IPS DF 6.9 (cell line): Measurements from ENCODE around the gene MUS81.
"Not testable (repeated sequence)": the region's sequence is repeated elsewhere in the genome, so short reads cannot be mapped to it uniquely, and the experiment has no call there.

Source experiments
- DNase-seq: peaks from one replicate; pipeline ENCODE4 v3.0.0-alpha.2; 2013; ENCODE audit warnings: low read depth, low spot score
- H3K27ac ChIP-seq: one replicate; pipeline ENCODE4 v1.5.1; 2013; ENCODE audit warnings: low read length, control low read depth
- H3K27me3 ChIP-seq: 2 replicates; pipeline ENCODE4 v1.6.1; 2013; ENCODE audit warnings: mild to moderate bottlenecking, low read length; ENCODE audit not compliant: control insufficient read depth, insufficient read depth
- H3K36me3 ChIP-seq: 2 replicates; pipeline ENCODE4 v1.6.1; 2013; ENCODE audit warnings: low read length; ENCODE audit not compliant: control insufficient read depth, insufficient read depth
- H3K4me1 ChIP-seq: 2 replicates; pipeline ENCODE4 v1.6.1; 2013; ENCODE audit warnings: low read length; ENCODE audit not compliant: control insufficient read depth, insufficient read depth
- H3K4me3 ChIP-seq: 2 replicates; pipeline ENCODE4 v1.5.1; 2013; ENCODE audit warnings: mild to moderate bottlenecking, low read length
- H3K9me3 ChIP-seq: 2 replicates; pipeline ENCODE4 v1.6.1; 2013; ENCODE audit warnings: low read length, inconsistent platforms; ENCODE audit not compliant: control insufficient read depth, insufficient read depth
- WGBS: extraction: QIAGEN DNeasy Blood & Tissue Kit; methylation state at CpG from one replicate; pipeline ENCODE4 v1.1.7; 2013; ENCODE audit warnings: mixed read lengths, missing lambda C conversion rate; ENCODE audit not compliant: insufficient read length, insufficient coverage; 5-methylcytosine and 5-hydroxymethylcytosine counted together

Gene MUS81

DNA sequence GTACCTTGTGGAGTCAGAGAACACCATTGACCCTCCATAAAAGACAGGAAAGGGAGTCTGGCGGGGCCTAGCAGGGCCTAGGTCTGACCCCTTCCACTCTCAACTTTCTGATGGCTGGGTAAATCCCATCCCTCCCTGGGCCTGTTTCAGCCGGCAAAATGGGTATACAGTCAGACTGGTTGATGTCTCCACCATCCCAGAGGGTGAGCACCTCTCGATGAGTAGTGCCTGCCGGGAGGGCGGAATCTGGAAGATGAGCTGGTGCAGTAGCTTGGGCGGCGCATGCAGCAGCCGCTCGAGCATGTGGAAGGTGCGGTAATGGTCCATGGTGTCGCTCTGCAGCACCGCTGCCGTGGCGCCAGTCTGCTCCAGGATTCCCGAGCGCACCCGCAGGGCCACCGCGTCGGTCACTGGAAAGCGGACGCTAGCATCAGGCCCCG lies 27.5 kb downstream of the MUS81 start:
- Histone ChIP-seq H3K27me3 (peaks cover 5% of the 10 kb centered on the region; the same call in 1 of the 2 replicates), H3K36me3 (peaks cover 21% of the 10 kb centered on the region), H3K4me3 (peak overlapping the region; percentile 77), H3K9me3 (no peaks in the 10 kb centered on the region), H3K4me1 (peaks cover 10% of the 10 kb centered on the region), H3K27ac (no peak overlapping the region)
- WGBS, result no CpG with 5 or more reads among the region's 23 CpGs
- DNase-seq, result no peak

DNA sequence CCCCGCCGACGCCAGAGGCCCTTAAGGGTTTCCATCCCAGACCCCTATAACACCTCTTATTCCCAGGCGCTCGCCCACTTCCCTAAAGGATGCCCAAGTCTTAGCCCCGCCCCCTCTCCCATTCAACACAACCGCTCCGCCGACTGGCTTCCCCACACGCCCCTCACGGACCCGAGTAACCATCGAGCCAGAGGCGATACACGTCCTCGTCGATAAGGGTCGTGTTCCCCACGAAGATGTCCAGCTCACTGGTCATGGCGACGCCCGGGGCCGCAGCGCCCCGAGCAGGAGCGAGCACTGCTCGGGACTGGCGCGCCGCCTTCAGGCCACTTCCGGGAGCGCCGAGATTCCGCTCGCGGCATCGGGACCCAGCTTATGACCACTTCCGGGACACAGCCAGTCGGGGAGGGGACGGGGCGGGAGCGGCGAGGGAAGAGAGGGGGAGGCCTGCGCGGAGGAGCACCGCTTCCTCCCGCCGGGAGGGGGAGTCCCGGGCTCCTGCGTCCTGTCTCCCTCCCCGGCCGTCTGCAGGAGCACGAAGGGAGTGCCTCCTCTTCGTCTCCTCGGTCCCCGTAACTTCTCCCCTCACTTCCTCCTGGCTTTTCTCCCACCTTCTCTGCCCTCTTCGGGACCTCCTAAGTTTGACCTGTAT lies 28.1 kb downstream of the MUS81 start, which contains the start of gene FIBP:
FIBP (minus strand) TSS at position 309 of the 652 bp plus-strand sequence; CDS start at position 256, 53 bp downstream.
- peaks cover 17% of the 10 kb centered on the region for H3K36me3 ChIP-seq
- peaks cover 14% of the 10 kb centered on the region for H3K4me1 ChIP-seq
- DNase-seq, result no peak
- peaks cover 5% of the 10 kb centered on the region; the same call in 1 of the 2 replicates for H3K27me3 ChIP-seq
- no peak within 1 kb of the TSS for H3K27ac ChIP-seq
- H3K4me3 ChIP-seq, result peak within 1 kb of the TSS; percentile 77
- no peaks in the 10 kb centered on the region for H3K9me3 ChIP-seq
- whole genome bisulfite sequencing, result no CpG with 5 or more reads among the region's 57 CpGs

DNA sequence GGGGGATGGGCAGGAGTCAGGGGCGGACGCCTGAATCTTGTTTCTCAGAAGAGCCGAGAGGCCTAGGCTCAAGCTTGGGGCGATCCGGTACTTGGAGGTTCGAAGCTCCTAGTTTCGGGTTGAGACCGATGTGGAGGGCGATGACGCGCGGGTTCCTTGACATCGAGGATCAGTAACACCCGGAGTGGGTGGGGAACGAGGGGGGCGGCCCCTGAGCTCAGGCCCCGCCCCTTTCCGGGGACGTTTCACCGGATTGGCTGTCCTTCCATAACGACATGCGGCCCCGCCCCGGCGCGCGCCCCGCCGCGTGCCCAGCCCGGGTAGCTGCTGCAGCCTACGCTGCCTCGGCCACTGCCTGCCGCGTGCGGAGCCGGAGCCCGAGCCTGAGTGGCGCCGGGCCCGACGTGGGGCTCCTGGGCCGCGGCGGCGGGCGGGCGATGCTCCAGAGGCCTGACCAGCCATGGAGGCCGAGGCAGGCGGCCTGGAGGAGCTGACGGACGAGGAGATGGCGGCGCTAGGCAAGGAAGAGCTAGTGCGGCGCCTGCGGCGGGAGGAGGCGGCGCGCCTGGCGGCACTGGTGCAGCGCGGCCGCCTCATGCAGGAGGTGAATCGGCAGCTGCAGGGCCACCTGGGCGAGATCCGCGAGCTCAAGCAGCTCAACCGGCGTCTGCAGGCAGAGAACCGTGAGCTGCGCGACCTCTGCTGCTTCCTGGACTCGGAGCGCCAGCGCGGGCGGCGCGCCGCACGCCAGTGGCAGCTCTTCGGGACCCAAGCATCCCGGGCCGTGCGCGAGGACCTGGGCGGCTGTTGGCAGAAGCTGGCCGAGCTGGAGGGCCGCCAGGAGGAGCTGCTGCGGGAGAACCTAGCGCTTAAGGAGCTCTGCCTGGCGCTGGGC lies 30.3 kb downstream of the MUS81 start, which contains the start of gene CCDC85B:
CCDC85B (plus strand) TSS at position 350 of the 895 bp plus-strand sequence; CDS start at position 461, 111 bp downstream.
- peaks cover 11% of the 10 kb centered on the region for H3K4me1 ChIP-seq
- WGBS, result no CpG with 5 or more reads among the region's 94 CpGs
- no peak for DNase-seq

DNA sequence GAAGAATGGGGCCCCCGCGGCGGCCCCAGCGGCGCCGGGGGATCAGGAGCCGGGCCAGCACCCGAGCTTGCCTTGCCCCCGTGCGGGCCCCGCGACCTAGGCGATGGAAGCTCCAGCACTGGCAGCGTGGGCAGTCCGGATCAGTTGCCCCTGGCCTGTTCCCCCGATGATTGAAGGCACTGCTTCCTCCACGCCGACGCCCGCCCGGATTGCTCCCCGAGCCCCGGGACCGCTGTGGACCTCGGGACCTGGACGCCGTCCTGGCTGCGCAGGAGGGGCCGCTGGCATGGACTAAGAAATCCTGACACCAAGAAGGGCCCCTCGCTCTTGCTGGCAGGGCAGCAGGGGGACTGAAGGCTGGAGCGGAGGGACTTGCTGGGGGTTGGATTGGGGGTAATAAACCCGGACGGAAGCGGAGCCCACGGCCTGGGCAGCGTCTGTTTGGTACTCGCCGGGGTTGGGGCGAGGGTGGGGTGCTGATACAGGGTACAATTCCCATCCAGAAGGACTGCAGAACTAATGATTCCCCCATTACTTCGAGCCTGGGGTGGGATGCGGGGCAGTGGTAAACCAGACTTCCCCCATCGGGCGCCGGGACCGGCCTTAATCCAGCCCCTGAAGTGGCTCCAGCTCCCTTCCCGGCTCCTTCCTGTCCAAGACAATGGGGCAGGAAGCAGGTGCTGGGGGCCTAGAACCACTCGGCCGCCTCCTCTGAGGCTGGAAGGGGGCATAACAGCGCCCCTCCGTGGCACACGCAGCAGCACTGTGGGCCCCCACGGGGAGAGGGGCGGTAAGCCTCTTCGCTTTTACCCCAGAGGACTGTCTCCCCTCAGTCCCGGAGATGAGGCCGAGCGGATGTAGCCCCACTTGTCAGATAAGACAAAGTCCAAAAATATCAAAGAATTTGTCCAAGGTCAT lies 31.2 kb downstream of the MUS81 start:
- peaks cover 11% of the 10 kb centered on the region for H3K4me1 ChIP-seq
- no peak for DNase-seq
- peak overlapping the region; percentile 46 for H3K4me3 ChIP-seq
- no peak overlapping the region for H3K27ac ChIP-seq
- no peaks in the 10 kb centered on the region for H3K9me3 ChIP-seq
- H3K36me3 ChIP-seq, result no peaks in the 10 kb centered on the region
- H3K27me3 ChIP-seq, result peaks cover 5% of the 10 kb centered on the region; the same call in 1 of the 2 replicates
- no CpG with 5 or more reads among the region's 57 CpGs for WGBS

More for the DNA sequence above, 30.3 kb downstream of the MUS81 start, which contains the start of gene CCDC85B:
- H3K27ac ChIP-seq, result no peak within 1 kb of the TSS
- peaks cover 5% of the 10 kb centered on the region; the same call in 1 of the 2 replicates for H3K27me3 ChIP-seq
- peak within 1 kb of the TSS; percentile 46 for H3K4me3 ChIP-seq
- H3K36me3 ChIP-seq, result peaks cover 2% of the 10 kb centered on the region; the same call in 1 of the 2 replicates
- H3K9me3 ChIP-seq, result no peaks in the 10 kb centered on the region

DNA sequence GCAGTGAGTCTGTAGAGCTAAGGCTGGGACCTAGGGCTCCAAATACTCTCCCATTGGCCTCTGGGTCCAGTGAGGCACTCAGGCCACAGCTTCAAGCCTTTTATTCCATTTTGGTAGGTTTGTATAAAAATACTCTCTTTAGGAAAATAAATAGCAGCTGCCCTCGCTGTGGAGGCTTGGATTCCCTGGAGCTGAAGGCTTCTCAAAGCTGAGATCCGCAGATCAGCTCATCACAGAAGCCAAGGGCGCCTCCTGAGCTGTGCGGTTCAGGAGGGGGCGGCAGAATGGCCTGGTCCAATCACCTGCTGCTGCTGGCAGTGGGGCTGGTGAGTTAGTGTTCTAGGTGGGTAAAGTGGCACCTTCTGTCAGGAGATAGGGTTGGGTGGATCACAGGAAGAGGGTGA lies 31.9 kb downstream of the MUS81 start:
- peaks cover 11% of the 10 kb centered on the region for H3K4me1 ChIP-seq
- H3K27ac ChIP-seq, H3K27me3 ChIP-seq, H3K9me3 ChIP-seq, H3K4me3 ChIP-seq, DNase-seq, H3K36me3 ChIP-seq: not testable (repeated sequence)
- WGBS, result no CpG with 5 or more reads among the region's 5 CpGs

DNA sequence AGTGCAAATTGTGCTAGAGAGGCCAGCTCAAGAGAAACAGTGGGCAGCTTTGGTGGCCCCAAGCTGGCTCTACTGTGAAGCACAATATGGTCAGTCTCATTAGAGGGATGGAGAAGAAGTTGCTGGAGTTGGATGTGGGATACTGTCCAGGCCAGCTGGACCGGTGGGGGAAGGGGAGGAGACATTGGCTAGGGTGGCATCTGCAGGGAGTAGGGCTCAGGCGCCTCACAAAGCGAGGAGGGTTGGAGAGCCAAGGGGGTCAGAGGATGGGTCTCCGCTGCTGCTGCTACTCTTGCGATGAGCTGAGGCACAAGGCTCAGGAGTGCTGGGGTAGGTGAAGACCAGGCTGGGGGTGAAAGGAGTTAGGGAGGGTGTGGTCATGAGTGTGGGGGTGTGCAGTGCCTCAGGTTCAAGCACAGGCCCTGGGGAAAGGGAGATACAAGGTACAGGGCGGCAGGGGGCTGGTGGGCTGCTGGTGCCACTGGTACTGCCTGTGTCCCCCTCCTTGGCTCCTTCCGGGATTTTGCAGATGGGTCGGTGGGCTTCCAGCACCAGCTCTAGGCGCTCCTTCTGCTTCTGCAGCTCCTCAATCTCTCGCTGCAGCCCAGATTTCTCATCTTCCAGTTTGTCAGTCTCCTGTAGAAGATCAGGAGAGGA lies 32.6 kb downstream of the MUS81 start:
- peaks cover 5% of the 10 kb centered on the region; the same call in 1 of the 2 replicates for H3K27me3 ChIP-seq
- H3K9me3 ChIP-seq, result no peaks in the 10 kb centered on the region
- H3K27ac ChIP-seq, result no peak overlapping the region
- WGBS, result no CpG with 5 or more reads among the region's 10 CpGs
- H3K4me1 ChIP-seq, result peaks cover 8% of the 10 kb centered on the region
- DNase-seq, result no peak
- no peaks in the 10 kb centered on the region for H3K36me3 ChIP-seq
- no peak overlapping the region for H3K4me3 ChIP-seq

DNA sequence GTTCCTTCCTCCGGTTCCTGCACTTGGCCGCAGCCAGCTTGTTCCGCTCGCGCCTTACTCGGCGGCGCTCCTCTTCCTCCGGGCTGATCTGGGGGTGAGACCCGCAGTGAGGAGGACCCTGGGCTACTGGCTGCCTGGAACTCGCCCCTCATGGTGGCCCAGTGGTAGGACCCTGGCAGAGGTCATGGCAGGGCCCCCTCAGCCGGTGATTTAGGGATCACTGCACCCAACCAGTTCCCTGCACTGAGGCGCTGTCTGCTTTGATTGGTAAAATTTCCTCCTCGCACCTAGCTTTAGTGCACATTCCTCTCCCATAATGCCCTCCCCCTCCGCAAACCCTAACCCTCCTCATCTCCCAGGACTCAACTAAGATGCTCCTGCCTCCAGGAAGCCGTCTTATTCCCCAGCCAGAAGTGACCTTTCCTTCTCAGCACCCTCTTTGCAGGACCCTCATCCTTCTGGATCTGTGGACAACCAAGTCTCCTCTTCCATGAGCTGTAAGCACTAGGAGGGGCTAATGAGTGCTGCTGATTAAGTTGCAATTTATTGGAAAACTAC lies 33.9 kb downstream of the MUS81 start:
- peaks cover 7% of the 10 kb centered on the region; the same call in 1 of the 2 replicates for H3K27me3 ChIP-seq
- no peaks in the 10 kb centered on the region for H3K9me3 ChIP-seq
- no peak overlapping the region for H3K4me3 ChIP-seq
- WGBS, result no CpG with 5 or more reads among the region's 16 CpGs
- peaks cover 8% of the 10 kb centered on the region for H3K4me1 ChIP-seq
- no peaks in the 10 kb centered on the region for H3K36me3 ChIP-seq
- no peak for DNase-seq
- H3K27ac ChIP-seq, result no peak overlapping the region

DNA sequence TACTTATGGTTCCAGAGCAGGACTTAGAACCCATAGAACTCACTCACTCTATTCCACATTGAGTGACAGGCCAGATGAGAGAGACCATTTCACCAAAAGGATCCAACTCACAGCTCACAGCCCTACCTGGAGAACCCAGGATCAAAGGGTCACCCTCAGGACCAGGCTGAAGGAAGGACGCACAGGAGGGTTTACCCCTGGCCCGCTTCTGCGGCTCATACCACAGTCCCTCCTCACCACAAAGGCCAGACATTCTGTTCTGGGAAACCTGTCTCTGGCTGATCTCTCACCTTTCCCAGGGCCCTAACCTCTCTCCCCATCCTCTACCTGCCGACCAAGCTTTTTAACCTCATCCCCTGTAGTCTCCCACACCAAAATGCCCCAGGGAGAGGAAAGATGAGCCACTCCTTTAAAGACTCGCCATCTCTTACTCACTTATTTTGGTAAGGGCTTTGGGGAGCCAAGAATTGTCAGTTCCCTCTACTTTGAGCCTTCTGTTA lies 35.3 kb downstream of the MUS81 start:
- Histone ChIP-seq H3K4me1 (peaks cover 5% of the 10 kb centered on the region; the same call in 1 of the 2 replicates), H3K27me3 (peaks cover 5% of the 10 kb centered on the region; the same call in 1 of the 2 replicates), H3K36me3 (no peaks in the 10 kb centered on the region), H3K9me3 (no peaks in the 10 kb centered on the region), H3K27ac (no peak overlapping the region), H3K4me3 (no peak overlapping the region)
- no peak for DNase-seq
- no CpG with 5 or more reads among the region's 5 CpGs for WGBS
